ENCODE results near the gene RERE.
A peak's percentile ranks its signal among the peaks of the same experiment; 100 is the strongest.
"Not testable (repeated sequence)": the region's sequence is repeated elsewhere in the genome, so short reads cannot be mapped to it uniquely, and the experiment has no call there.

RERE gene

DNA sequence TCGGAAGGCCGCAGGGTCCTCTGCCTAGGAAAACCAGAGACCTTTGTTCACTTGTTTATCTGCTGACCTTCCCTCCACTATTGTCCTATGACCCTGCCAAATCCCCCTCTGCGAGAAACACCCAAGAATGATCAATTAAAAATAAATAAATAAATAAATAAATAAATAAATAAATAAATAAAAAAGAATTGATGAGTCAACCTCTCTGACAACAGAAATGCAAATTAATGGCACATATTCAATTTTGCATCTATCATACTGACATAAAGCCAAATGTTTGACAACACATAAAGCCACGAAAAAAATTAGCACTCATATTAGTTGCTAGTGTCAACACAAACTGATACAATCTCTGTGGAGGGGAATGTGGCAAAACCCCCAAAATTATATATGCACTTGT, 314.5 kb downstream of the RERE start:
- not testable (repeated sequence) for DNase-seq

- peak; percentile 52 to 87 for DNase-seq
Observed at GRCh38 chr1:8497210-8497819, 320.1 kb downstream of the RERE start.

DNA sequence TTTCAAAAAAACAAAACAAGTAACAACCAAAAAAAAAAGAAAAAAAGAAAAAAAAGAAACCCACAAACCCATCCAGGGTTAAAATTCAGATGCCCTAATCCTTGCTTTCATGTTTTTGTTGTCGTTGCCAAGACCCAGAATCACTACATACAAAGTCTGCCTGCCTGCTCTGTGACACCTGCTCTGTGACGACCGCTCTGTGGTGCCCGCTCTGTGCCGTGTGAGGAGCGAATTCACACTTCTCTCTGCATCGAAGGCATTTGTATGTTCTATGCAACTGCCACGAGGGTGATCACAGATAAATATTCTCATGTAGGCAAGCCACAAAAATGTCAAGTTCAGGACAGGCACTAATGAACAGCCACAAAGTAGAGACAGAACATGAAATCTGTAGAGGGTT, 321.0 kb downstream of the RERE start:
- no peak for DNase-seq

GRCh38 chr1:8495928-8496401, 321.5 kb downstream of the RERE start:
- no peak for DNase-seq

DNA sequence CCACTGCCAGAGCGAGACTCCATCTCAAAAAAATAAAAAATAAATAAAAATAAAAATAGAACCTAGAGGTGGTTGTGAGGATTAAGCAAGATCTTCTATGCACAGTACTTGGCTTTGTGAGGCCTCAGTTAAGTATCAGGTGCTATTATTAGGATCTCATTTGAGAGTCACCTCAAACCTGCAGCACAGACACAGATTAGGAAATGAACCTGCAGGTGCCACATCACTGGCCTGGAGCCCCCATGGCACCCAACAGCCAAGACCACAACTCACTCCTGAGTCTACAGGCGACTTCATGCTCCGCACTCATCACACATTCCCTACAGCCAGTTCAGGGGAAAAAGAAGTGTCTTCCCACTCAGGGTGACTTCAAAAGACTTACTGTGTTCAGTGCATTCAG, 322.8 kb downstream of the RERE start:
- DNase-seq: no peak

- no peak for DNase-seq
Observed at GRCh38 chr1:8493916-8494540, 323.4 kb downstream of the RERE start.

DNA sequence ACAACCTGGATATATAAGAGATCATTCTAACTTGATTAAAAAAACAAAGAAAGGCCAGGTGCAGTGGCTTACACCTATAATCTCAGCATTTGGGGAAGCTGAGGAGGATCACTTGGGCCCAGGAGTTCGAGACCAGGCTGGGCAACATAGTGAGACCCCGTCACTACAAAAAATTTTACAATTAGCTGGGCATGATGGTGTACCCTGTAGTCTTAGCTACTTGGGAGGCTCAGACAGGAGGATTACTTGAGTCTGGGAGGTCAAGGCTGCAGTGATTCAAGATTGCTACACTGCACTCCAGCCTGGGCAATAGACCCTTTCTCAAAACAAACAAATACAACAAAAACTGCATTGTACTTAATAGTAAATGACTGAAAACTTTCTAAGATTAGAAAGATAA, 330.2 kb downstream of the RERE start:
- DNase-seq: no peak

GRCh38 chr1:8486047-8486446, 331.4 kb downstream of the RERE start:
- DNase-seq: no peak

DNA sequence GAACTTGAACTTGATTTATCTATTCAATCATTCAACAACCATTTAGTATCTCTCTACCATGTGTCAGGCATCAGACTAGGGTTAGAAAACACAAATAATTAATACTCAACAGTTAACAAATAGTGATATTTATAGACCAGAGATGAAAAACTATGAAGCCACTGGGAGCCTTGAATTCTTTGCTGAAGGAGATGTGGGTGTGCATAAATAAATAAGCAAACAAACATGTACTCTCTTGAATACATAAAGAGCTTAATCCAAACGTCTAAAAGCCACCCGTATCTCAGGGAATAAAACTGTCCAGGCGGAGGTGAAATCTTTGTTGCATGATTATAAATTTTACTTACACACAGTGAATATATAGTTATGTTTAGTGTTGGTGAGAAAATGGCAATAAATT, 333.9 kb downstream of the RERE start:
- DNase-seq: no peak

GRCh38 chr1:8482979-8483381, 334.5 kb downstream of the RERE start:
- DNase-seq: no peak

DNA sequence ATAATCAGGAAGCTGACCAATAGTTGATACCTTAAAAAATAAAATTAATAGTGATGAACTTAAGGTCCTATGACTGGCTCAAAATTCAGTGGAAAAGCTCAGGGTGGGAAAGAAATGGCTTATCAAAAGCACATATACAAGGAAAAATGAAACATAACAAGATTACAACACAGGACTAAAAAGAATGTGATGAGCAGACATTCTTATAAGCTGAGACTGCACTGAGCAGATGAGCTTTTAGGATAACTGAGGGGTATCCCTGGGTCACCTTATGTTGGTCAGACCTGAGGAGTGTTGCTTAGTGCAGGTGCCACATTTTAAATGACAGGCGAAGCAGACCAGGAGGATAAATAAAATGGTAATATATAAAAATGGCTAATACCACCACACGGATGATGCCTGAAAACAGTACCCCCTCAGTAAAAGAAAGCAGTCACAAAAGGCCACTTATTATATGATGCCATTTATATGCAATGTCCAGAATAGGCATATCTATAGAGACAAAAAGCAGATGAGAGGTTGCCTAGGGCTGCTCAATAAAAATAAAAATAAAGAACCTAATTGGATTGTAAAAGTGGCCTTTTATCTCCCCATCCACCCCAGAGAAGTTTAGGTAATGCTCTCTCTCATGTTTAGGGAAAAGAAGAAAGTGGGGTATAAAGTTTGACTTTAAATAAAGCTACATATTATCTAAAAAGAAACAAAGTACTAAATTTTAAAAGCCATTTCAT, 335.6 kb downstream of the RERE start:
- DNase-seq: no peak

GRCh38 chr1:8478566-8478965, 338.9 kb downstream of the RERE start:
- DNase-seq: no peak

DNA sequence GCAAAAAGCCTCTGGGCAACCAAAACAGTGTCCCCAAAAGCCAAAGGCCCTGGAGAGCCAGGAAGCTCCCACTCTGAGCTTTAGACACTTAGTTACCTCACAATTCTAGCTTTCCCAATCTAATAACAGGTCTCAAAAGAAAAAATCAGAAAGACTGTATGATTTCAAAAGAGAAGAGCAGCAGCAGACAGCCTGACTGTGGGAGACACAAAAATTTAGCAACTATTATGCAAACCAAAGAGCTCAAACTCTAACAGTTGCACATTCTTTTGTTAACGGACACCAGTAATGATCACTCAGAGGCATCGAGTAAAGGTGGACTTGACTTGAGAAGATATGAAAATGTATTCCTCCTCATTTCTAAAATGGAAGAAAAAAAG, 339.5 kb downstream of the RERE start:
- peak in 1 of 2 donors; percentile 21 for DNase-seq

DNA sequence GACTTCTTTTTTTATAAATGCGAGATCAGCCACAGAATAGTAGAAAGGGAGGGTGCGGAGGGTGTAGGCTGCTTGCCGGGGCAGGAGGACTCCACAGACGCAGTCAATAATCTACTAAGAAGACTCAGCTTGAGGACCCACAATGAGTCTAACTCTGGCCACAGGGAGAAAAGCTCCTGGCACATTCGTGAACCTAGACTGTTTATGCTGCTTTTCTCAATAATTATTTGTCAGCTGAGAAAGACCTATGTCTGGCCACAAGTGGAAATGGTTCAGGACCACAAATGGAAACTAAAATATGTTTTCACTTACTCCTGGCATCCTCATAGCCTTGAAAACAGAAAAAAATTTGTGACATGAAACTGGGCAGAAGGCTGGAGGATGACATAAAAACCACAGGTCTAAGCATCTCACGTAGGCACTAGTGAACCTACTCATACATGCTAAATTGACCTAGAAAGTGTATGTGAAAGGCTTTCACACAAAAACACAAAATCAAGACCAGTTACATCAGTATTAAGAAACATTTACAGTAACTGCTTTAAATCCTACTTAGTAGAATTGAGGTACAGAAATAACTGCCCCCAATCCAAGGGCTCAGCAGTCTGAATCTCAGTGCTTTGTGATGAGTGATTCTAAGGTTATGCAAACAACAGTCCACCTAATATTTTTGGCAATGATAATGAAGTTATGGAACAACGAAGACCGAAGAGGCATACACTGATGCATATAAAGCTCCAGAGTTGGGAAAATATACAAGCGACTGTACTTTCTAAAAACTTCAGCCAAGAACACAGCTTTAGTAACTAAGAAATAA, 340.1 kb downstream of the RERE start:
- no peak for DNase-seq

GRCh38 chr1:8476006-8476405, 341.4 kb downstream of the RERE start:
- peak; percentile 47 to 69 for DNase-seq

GRCh38 chr1:8474369-8474768, 343.1 kb downstream of the RERE start:
- DNase-seq: no peak

DNA sequence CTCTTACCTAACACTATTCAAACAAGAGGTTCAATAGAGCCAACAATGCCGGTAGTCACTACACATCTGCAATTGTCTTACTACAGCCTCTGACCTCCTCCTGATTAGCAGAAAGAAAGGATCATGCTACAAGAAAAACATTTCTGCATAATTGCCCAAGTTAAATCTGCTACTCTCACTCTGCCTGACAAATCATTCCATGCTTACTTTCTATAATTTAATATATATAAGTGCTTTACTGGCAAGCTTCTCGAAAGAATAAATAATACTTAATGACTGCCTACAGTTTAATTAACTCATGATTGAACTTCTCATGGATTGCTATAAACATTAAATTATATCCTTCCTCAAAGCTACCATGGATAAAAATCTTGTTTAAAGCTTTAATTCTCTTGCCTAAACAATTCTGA, 343.5 kb downstream of the RERE start:
- no peak for DNase-seq

GRCh38 chr1:8473121-8473875, 344.1 kb downstream of the RERE start:
- DNase-seq: no peak

DNA sequence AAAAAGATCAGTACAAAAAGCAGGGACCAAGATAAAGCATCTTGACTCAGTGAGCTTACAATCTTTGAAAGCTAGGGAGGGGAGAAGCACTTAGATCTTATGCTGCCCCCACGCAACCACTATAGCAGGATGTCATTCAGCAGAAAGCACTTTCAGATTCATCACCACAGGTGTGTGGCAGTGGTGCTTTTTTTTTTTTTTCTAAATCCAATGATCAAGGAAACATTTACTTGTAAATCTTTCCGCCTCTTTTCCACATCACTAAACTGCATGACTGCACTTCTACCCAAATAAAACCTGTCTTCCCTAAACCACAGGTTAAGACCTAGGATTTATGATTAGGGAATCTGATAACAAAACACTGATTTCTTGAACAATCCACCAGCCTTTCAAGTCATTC, 344.8 kb downstream of the RERE start:
- no peak for DNase-seq

DNA sequence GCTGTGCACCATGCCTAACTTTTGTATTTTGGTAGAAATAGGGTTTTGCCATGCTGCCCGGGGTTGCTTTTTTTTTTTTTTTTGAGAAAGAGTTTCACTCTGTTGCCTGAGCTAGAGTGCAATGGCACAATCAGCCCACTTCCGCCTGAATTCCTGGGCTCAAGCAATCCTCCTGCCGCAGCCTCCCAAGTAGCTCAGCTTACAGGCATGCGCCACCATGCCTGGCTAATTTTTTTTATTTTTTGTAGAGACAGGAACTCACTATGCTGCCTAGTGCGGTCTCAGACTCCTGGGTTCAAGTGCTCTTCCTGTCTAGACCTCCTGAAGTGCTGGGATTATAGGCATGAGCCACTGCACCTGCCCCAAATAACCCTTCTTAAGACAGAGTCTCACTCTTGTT, 346.0 kb downstream of the RERE start:
- no peak for DNase-seq

- no peak for DNase-seq
Observed at GRCh38 chr1:8468751-8469150, 348.7 kb downstream of the RERE start.

- no peak for DNase-seq
Observed at GRCh38 chr1:8467308-8467707, 350.1 kb downstream of the RERE start.

Data from inflammatory macrophage (primary cell).